Endodermal cell (in vitro differentiated cells): ENCODE results near the gene MOCOS. TPM values are rescaled to one million over a fixed set of nuclear protein-coding genes. Genes with fewer than 3 reads are reported as not detected.

Experiments used
- DNase-seq: peaks from one replicate; pipeline ENCODE4 v3.0.0-alpha.2; 2017
- H3K27ac ChIP-seq: 2 replicates; pipeline ENCODE4 v1.5.1; 2013; ENCODE audit warnings: mild to moderate bottlenecking, low read depth, low read length, moderate library complexity
- H3K27me3 ChIP-seq: 2 replicates; pipeline ENCODE4 v1.6.1; 2013; ENCODE audit warnings: mild to moderate bottlenecking, low read length, moderate library complexity; ENCODE audit not compliant: insufficient read depth, control insufficient read depth, poor library complexity, severe bottlenecking
- H3K36me3 ChIP-seq: 2 replicates; pipeline ENCODE4 v1.7.0; 2013; ENCODE audit warnings: mild to moderate bottlenecking, low read length, moderate library complexity; ENCODE audit not compliant: control insufficient read depth, insufficient read depth
- H3K4me1 ChIP-seq: one replicate; pipeline ENCODE4 v1.7.0; 2013; ENCODE audit warnings: low read length; ENCODE audit not compliant: control insufficient read depth, insufficient read depth
- H3K4me3 ChIP-seq: 2 replicates; pipeline ENCODE4 v1.5.1; 2013; ENCODE audit warnings: mild to moderate bottlenecking, low read length, moderate library complexity
- H3K9ac ChIP-seq: 2 replicates; pipeline ENCODE4 v1.6.1; 2013; ENCODE audit warnings: mild to moderate bottlenecking, low read length, moderate library complexity; ENCODE audit not compliant: poor library complexity, severe bottlenecking; ENCODE audit errors: extremely low read depth
- H3K9me3 ChIP-seq: 2 replicates; pipeline ENCODE4 v1.6.1; 2013; ENCODE audit warnings: mild to moderate bottlenecking, low read length, moderate library complexity; ENCODE audit not compliant: control insufficient read depth
- H3K27ac Mint-ChIP-seq: 2 replicates; pipeline ENCODE4 v1.8.0; 2020; ENCODE audit warnings: mixed read lengths
- H3K27me3 Mint-ChIP-seq: 2 replicates; pipeline ENCODE4 v1.8.0; 2021; ENCODE audit warnings: mild to moderate bottlenecking, mixed read lengths; ENCODE audit not compliant: insufficient read depth
- H3K36me3 Mint-ChIP-seq: 2 replicates; pipeline ENCODE4 v1.8.0; 2020; ENCODE audit warnings: low read depth, mixed read lengths
- H3K4me1 Mint-ChIP-seq: 2 replicates; pipeline ENCODE4 v1.8.0; 2020; ENCODE audit warnings: mixed read lengths
- H3K4me3 Mint-ChIP-seq: 2 replicates; pipeline ENCODE4 v1.8.0; 2020; ENCODE audit warnings: mild to moderate bottlenecking, moderate library complexity, mixed read lengths
- H3K9me3 Mint-ChIP-seq: 2 replicates; pipeline ENCODE4 v1.8.0; 2020; ENCODE audit warnings: mild to moderate bottlenecking, mixed read lengths
- WGBS, 2 experiments: methylation state at CpG; one replicate each; pipeline versions ENCODE4 v1.1.5 to v1.1.7; 2013; ENCODE audit warnings: missing lambda C conversion rate in 2 of 2, mixed read lengths in 1 of 2; ENCODE audit not compliant: insufficient coverage in 1 of 2, insufficient read length in 1 of 2; 5-methylcytosine and 5-hydroxymethylcytosine counted together
- total RNA-seq, 2 donors: library from RNA; stranded (reverse); fragmentation: NEBNext Ultra II Directional in 1 of 2; extraction: Animal tissue kit (Norgen Biotek cat#: 25700) in 1 of 2; gene quantifications; 2 replicates in 1 of 2; 3 replicates in 1 of 2; pipeline ENCODE4 v1.2.1, GENCODE V29; 2021
- TF ChIP-seq, protein P1 (sequence below): fragments of 200-600 bp; sonication (generic); conservative IDR thresholded peaks from 2 replicates; pipeline ENCODE4 v1.5.0; 2021; ENCODE audit warnings: antibody characterized with exemption, mild to moderate bottlenecking

MOCOS gene
- total RNA-seq, 2 donors from 2014 or later, result 0.51 to 1.4 TPM

DNA sequence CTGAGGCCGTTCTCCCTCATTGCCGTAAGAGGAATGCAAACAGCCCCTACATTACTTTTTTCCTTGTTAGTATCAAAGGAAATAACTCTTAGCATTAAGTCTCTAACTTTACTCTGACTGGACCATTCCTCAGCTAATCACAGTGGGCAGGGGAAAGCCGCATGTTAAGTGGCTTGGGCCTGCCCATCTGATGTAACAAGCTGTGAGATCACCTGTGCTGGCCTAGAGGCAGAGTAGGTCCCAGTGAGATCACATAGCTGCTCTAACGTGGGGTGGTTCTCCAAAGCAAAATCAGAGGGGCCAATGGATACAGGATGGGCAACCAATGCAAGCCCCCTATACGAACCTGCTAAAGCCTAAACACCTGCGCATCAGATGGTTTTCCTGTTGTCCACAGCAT is 5.9 kb upstream of the MOCOS start:
- Mint-ChIP-seq H3K9me3 (no peaks in the 10 kb centered on the region), H3K27ac (no peak overlapping the region), H3K36me3 (peaks cover under 1% of the 10 kb centered on the region), H3K4me1 (no peaks in the 10 kb centered on the region), H3K4me3 (no peak overlapping the region), H3K27me3 (peaks cover 36% of the 10 kb centered on the region)
- Histone ChIP-seq H3K9me3 (no peaks in the 10 kb centered on the region), H3K4me3 (no peak overlapping the region), H3K36me3 (peaks cover 7% of the 10 kb centered on the region), H3K27ac (no peak overlapping the region), H3K9ac (no peak overlapping the region), H3K27me3 (peaks cover 35% of the 10 kb centered on the region), H3K4me1 (no peaks in the 10 kb centered on the region)
- TF ChIP-seq, protein P1, sequence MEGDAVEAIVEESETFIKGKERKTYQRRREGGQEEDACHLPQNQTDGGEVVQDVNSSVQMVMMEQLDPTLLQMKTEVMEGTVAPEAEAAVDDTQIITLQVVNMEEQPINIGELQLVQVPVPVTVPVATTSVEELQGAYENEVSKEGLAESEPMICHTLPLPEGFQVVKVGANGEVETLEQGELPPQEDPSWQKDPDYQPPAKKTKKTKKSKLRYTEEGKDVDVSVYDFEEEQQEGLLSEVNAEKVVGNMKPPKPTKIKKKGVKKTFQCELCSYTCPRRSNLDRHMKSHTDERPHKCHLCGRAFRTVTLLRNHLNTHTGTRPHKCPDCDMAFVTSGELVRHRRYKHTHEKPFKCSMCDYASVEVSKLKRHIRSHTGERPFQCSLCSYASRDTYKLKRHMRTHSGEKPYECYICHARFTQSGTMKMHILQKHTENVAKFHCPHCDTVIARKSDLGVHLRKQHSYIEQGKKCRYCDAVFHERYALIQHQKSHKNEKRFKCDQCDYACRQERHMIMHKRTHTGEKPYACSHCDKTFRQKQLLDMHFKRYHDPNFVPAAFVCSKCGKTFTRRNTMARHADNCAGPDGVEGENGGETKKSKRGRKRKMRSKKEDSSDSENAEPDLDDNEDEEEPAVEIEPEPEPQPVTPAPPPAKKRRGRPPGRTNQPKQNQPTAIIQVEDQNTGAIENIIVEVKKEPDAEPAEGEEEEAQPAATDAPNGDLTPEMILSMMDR, result no peak
- no peak for DNase-seq
- WGBS, 2 experiments, result 85 to 86% methylated on average over 4 to 6 of the region's 6 CpGs

DNA sequence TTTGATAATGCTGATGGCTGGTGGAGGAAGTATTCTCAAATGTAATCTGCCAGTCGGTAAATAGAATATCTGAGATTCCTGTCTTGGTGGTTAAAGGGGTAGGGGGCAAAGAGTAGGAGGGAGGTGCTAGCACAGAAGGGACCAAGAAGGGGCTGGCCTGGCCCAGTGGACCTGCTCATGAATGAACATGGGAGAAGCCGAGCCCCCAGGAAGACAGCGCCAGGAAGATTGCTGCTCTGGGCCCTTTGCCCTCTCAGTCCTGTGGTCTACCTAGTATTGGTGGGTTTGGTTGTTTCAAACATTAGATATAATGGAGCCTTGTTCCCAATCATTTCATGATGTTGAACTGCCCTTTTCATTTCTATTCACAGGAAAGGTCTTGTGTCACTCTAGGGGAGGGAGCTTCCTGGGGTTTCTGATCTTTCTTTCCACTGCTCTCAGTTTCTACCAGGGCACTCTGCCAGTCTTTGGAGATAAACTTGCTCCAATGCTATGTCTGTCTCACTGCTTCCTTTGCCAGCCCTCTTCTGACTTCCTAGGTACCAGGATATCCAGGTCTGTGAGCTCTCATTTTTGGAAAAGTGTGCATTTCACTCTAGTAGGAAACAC is 5.3 kb upstream of the MOCOS start:
- Mint-ChIP-seq H3K36me3 (no peaks in the 10 kb centered on the region), H3K27me3 (peaks cover 42% of the 10 kb centered on the region), H3K9me3 (no peaks in the 10 kb centered on the region), H3K4me1 (no peaks in the 10 kb centered on the region), H3K4me3 (no peak overlapping the region), H3K27ac (no peak overlapping the region)
- H3K27ac ChIP-seq, result no peak overlapping the region
- H3K4me1 ChIP-seq, result no peaks in the 10 kb centered on the region
- no peaks in the 10 kb centered on the region for H3K9me3 ChIP-seq
- H3K27me3 ChIP-seq, result peaks cover 41% of the 10 kb centered on the region
- peaks cover 1% of the 10 kb centered on the region for H3K36me3 ChIP-seq
- H3K4me3 ChIP-seq, result no peak overlapping the region
- no peak for DNase-seq
- no peak overlapping the region for H3K9ac ChIP-seq
- WGBS, 2 experiments, result 92 to 93% methylated on average over 1 to 3 of the region's 3 CpGs
- TF ChIP-seq, protein P1, result no peak

DNA sequence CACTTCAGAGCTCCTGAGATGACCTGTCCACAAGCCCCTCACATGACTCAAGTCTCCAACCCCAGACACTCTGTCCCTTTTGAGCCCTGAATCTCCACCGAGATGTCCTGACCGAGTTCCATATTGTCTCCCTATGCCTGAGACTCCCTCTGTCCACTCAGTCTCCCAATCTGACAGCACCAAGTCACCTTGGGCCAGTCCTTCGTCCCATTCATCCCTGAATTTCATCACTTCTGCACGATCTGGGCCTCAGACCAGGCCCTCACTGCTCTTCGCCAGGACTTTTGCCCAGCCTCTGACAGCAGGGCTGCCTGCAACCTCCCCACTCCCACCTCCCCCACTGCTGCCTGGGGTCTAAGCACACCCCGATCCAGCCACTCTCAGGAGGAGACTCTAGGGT is 4.3 kb upstream of the MOCOS start:
- H3K27me3 Mint-ChIP-seq, result peaks cover 50% of the 10 kb centered on the region
- Histone ChIP-seq H3K4me3 (no peak overlapping the region), H3K36me3 (no peaks in the 10 kb centered on the region), H3K9ac (no peak overlapping the region), H3K9me3 (no peaks in the 10 kb centered on the region), H3K4me1 (no peaks in the 10 kb centered on the region), H3K27ac (no peak overlapping the region), H3K27me3 (peaks cover 51% of the 10 kb centered on the region)
- H3K27ac Mint-ChIP-seq, result no peak overlapping the region
- TF ChIP-seq, protein P1, result no peak
- no peaks in the 10 kb centered on the region for H3K9me3 Mint-ChIP-seq
- H3K4me3 Mint-ChIP-seq, result no peak overlapping the region
- peaks cover under 1% of the 10 kb centered on the region for H3K4me1 Mint-ChIP-seq
- H3K36me3 Mint-ChIP-seq, result no peaks in the 10 kb centered on the region
- 88 to 96% methylated on average over 3 to 6 of the region's 6 CpGs for WGBS, 2 experiments
- no peak for DNase-seq
